Measurements from ENCODE around the gene MTMR3. TPM values are rescaled to one million over a fixed set of nuclear protein-coding genes. Genes with fewer than 3 reads are reported as not detected.

The MTMR3 gene
- total RNA-seq, 6 donors from 2014 or later, result 50.3 to 117 (median 70.9) TPM

DNA sequence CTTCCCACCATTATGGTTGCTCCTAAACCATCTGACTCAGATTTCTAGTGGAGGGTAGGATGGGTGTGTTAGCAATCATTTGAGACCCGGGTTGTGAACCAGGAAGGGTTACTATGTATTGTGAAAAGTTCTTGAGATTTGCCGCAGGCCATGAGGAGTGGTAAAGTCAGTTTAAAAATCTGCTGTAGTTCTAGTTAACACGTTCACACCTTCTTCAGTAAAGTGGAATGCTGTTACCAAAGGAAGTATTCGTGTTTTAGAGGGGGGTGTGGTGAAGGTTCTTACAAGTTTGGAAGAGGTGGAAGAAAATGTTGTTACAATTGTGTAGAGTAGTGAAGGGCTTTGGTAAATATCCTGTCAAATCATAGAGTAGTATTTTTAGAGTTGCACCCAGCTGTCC is 2.6 kb downstream of the MTMR3 start:
- 37 to 40% methylated on average over 4 of the region's 4 CpGs for WGBS, 2 donors
- Histone ChIP-seq H3K27ac (peak overlapping the region in 2 of 4 donors; percentile 9 to 72), H3K4me1 (peaks cover 41 to 44% (median 43%) of the 10 kb centered on the region in 4 donors), H3K27me3 (no peaks in the 10 kb centered on the region), H3K36me3 (no peaks in the 10 kb centered on the region), H3K4me3 (peak overlapping the region in 1 of 4 donors; percentile 11), H3K9me3 (no peaks in the 10 kb centered on the region)
- TF ChIP-seq EP300 (IDR thresholded peaks at IDR 0.05), result no peak
- TF ChIP-seq, protein P1, sequence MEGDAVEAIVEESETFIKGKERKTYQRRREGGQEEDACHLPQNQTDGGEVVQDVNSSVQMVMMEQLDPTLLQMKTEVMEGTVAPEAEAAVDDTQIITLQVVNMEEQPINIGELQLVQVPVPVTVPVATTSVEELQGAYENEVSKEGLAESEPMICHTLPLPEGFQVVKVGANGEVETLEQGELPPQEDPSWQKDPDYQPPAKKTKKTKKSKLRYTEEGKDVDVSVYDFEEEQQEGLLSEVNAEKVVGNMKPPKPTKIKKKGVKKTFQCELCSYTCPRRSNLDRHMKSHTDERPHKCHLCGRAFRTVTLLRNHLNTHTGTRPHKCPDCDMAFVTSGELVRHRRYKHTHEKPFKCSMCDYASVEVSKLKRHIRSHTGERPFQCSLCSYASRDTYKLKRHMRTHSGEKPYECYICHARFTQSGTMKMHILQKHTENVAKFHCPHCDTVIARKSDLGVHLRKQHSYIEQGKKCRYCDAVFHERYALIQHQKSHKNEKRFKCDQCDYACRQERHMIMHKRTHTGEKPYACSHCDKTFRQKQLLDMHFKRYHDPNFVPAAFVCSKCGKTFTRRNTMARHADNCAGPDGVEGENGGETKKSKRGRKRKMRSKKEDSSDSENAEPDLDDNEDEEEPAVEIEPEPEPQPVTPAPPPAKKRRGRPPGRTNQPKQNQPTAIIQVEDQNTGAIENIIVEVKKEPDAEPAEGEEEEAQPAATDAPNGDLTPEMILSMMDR (IDR thresholded peaks at IDR 0.05), result no peak
- peak in 1 of 2 donors; percentile 69 for ATAC-seq (ENCODE audit: low FRiP score in 2 of 2)
- DNase-seq, result no peak

DNA sequence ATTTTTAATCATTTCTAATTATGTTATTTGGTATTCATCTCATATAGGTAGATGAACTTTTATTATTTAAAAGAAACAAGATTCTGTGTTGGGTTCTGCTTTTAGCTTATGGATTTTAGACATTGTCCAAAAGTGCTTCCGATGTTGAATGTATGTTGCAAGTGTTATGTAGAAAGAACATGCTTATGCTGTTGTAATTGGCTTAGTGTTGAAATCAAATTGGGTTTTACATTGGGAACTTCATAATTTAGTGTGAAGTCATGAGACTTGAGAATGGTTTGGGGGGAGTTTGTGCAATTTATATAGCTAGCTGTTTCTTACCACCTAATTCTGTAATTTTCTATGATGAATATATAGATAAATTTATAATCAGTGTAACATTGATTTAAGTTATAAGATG is 3.6 kb downstream of the MTMR3 start:
- Histone ChIP-seq H3K4me1 (peaks cover 41 to 47% (median 43%) of the 10 kb centered on the region in 4 donors), H3K4me3 (no peak overlapping the region), H3K27me3 (no peaks in the 10 kb centered on the region), H3K36me3 (no peaks in the 10 kb centered on the region), H3K9me3 (no peaks in the 10 kb centered on the region), H3K27ac (peak overlapping the region in 1 of 4 donors; percentile 66)
- 50 to 79% methylated on average over 1 of the region's 1 CpG for WGBS, 2 donors
- DNase-seq, result no peak
- peak in 1 of 4 donors; percentile 14 for TF ChIP-seq EP300 (IDR thresholded peaks at IDR 0.05)
- TF ChIP-seq POLR2A (IDR thresholded peaks at IDR 0.05), result no peak
- no peak for ATAC-seq (ENCODE audit: low FRiP score in 2 of 2)

DNA sequence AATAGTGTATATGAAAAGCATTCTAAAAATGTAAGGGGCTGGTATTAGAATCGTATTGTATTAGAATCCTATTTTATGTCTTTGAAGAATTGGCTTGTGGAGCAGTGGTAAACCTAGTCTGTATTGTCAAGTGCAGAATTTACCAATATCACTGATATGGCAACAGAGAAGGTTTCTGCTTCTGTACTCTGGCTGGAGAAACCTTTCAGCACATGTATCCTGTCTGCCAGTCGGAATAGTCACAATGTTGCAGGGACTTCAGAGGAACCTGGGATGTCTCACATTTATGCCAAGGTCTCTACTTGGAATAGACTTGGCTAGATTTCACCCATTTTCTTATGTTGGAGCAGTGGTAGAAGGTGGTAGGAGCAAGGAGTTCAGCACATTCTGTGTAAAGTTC is 4.4 kb downstream of the MTMR3 start:
- Histone ChIP-seq H3K4me3 (no peak overlapping the region), H3K27me3 (no peaks in the 10 kb centered on the region), H3K4me1 (peaks cover 41 to 53% (median 45%) of the 10 kb centered on the region in 4 donors), H3K9me3 (no peaks in the 10 kb centered on the region), H3K36me3 (no peaks in the 10 kb centered on the region), H3K27ac (peak overlapping the region in 1 of 4 donors; percentile 66)
- WGBS, 2 donors, result 51 to 61% methylated on average over 2 of the region's 2 CpGs
- ATAC-seq (ENCODE audit: low FRiP score in 2 of 2), result no peak
- no peak for DNase-seq
- TF ChIP-seq EP300 (IDR thresholded peaks at IDR 0.05), result no peak
- no peak for TF ChIP-seq POLR2A (IDR thresholded peaks at IDR 0.05)
- TF ChIP-seq, protein P1 (IDR thresholded peaks at IDR 0.05), result no peak
- no peak for TF ChIP-seq POLR2AphosphoS5 (IDR thresholded peaks at IDR 0.05)

GRCh38 chr22:29890760-29891159 is 7.8 kb downstream of the MTMR3 start:
- no peak overlapping the region for H3K27ac ChIP-seq
- no peaks in the 10 kb centered on the region for H3K27me3 ChIP-seq
- H3K4me3 ChIP-seq, result no peak overlapping the region
- WGBS, 2 donors, result 91 to 96% methylated on average over 5 of the region's 5 CpGs
- H3K4me1 ChIP-seq, result peaks cover 26 to 41% (median 33%) of the 10 kb centered on the region in 4 donors
- ATAC-seq (ENCODE audit: low FRiP score in 2 of 2), result no peak
- no peak for DNase-seq
- TF ChIP-seq, protein P1 (IDR thresholded peaks at IDR 0.05), result no peak
- TF ChIP-seq POLR2A (IDR thresholded peaks at IDR 0.05) (no peak), POLR2AphosphoS5 (IDR thresholded peaks at IDR 0.05) (no peak), EP300 (IDR thresholded peaks at IDR 0.05) (no peak)
- no peaks in the 10 kb centered on the region for H3K36me3 ChIP-seq
- H3K9me3 ChIP-seq, result no peaks in the 10 kb centered on the region

GRCh38 chr22:29892315-29893156 is 9.6 kb downstream of the MTMR3 start:
- ATAC-seq (ENCODE audit: low FRiP score in 2 of 2), result no peak
- no peak for DNase-seq
- H3K27me3 ChIP-seq, result no peaks in the 10 kb centered on the region
- H3K36me3 ChIP-seq, result no peaks in the 10 kb centered on the region
- no peak overlapping the region for H3K27ac ChIP-seq
- H3K9me3 ChIP-seq, result no peaks in the 10 kb centered on the region
- no peak overlapping the region for H3K4me3 ChIP-seq
- TF ChIP-seq EP300 (IDR thresholded peaks at IDR 0.05) (no peak), POLR2A (IDR thresholded peaks at IDR 0.05) (no peak), POLR2AphosphoS5 (IDR thresholded peaks at IDR 0.05) (no peak)
- TF ChIP-seq, protein P1 (IDR thresholded peaks at IDR 0.05), result no peak
- H3K4me1 ChIP-seq, result peaks cover 8 to 24% (median 16%) of the 10 kb centered on the region in 4 donors
- WGBS, 2 donors, result 67 to 83% methylated on average over 1 of the region's 1 CpG
